GM12878 (cell line): ENCODE data around the gene FAM53B. TPM values are rescaled to one million over a fixed set of nuclear protein-coding genes. Genes with fewer than 3 reads are reported as not detected.

Experiments used
- BCL11A ChIP-seq: IDR thresholded peaks from 2 replicates; pipeline ENCODE4 v1.6.1; 2011; ENCODE audit warnings: low read depth, low read length
- BCLAF1 ChIP-seq: fragments of 450-650 bp; IDR thresholded peaks from 2 replicates; pipeline ENCODE4 v1.6.1; 2017; ENCODE audit warnings: antibody characterized with exemption, mild to moderate bottlenecking, moderate library complexity
- BMI1 ChIP-seq: fragments of 450-650 bp; IDR thresholded peaks from 2 replicates; pipeline ENCODE4 v1.6.1; 2016; ENCODE audit warnings: mild to moderate bottlenecking, moderate library complexity, borderline replicate concordance
- CTCF ChIP-seq, 3 experiments: IDR thresholded peaks in 2 of 3; conservative IDR thresholded peaks in 1 of 3; 2 replicates each; pipeline ENCODE4 v1.5.1; 2011; ENCODE audit warnings: low read depth in 3 of 3, low read length in 3 of 3, mild to moderate bottlenecking in 3 of 3, control low read depth in 2 of 3, moderate library complexity in 2 of 3, inconsistent platforms in 1 of 3, mixed read lengths in 1 of 3; ENCODE audit not compliant: control insufficient read depth in 2 of 3, insufficient read depth in 1 of 3; ENCODE audit errors: extremely low read depth in 1 of 3
- FOXK2 ChIP-seq: fragments of 450-650 bp; IDR thresholded peaks from 2 replicates; pipeline ENCODE4 v1.6.1; 2017; ENCODE audit warnings: mild to moderate bottlenecking, moderate library complexity
- MXI1 ChIP-seq: fragments of 150-350 bp; IDR thresholded peaks from 2 replicates; pipeline ENCODE4 v1.6.1; 2011; ENCODE audit warnings: low read depth, mild to moderate bottlenecking, inconsistent platforms, low read length, improper control_type of control experiment
- NRF1 ChIP-seq: conservative IDR thresholded peaks from 2 replicates; pipeline ENCODE4 v1.6.1; 2011; ENCODE audit warnings: mild to moderate bottlenecking, low read depth, low read length, improper control_type of control experiment
- POLR2A ChIP-seq: IDR thresholded peaks from 2 replicates; pipeline ENCODE4 v1.6.1; 2011; ENCODE audit warnings: low read depth, mild to moderate bottlenecking, low read length
- RAD21 ChIP-seq: IDR thresholded peaks from 2 replicates; pipeline ENCODE4 v1.6.1; 2011; ENCODE audit warnings: mild to moderate bottlenecking, low read depth, low read length, moderate library complexity; ENCODE audit not compliant: insufficient read depth
- RUNX3 ChIP-seq: IDR thresholded peaks from 2 replicates; pipeline ENCODE4 v1.6.1; 2012; ENCODE audit warnings: low read length, inconsistent platforms
- SREBF2 ChIP-seq: IDR thresholded peaks from 2 replicates; pipeline ENCODE4 v1.6.1; 2012; ENCODE audit warnings: mild to moderate bottlenecking, low read length
- STAT1 ChIP-seq: fragments of 450-650 bp; conservative IDR thresholded peaks from 2 replicates; pipeline ENCODE4 v1.6.1; 2014; ENCODE audit warnings: antibody characterized with exemption, mild to moderate bottlenecking
- TCF7 ChIP-seq: IDR thresholded peaks from 2 replicates; pipeline ENCODE4 v1.6.1; 2014; ENCODE audit warnings: antibody characterized with exemption, borderline replicate concordance
- WRNIP1 ChIP-seq: IDR thresholded peaks from 2 replicates; pipeline ENCODE4 v1.6.1; 2011; ENCODE audit warnings: low read depth, low read length, improper control_type of control experiment, borderline replicate concordance
- polyA plus RNA-seq, 11 experiments: library from polyadenylated mRNA; depleted of rRNA in 4 of 11; unstranded in 6 of 11; stranded (reverse) in 5 of 11; fragments of >200 nt; fragmentation: Nextera tagmentation in 4 of 11; fragmentation: Illumina TruSeq in 1 of 11; extraction: Ambion mirVana in 4 of 11; extraction: Trizol in 1 of 11; gene quantifications; 1 replicate in 1 of 11; 2 replicates in 10 of 11; pipeline versions ENCODE4 v1.2.1 to v1.2.3, GENCODE V29; 2011 to 2016; ENCODE audit warnings: inconsistent platforms in 2 of 11, missing spikeins in 2 of 11, low read depth in 1 of 11
- total RNA-seq, 4 experiments: library from RNA; depleted of rRNA in 3 of 4; stranded (reverse); fragments of >200 nt in 3 of 4; fragmentation: Illumina TruSeq in 1 of 4; extraction: Trizol in 1 of 4; gene quantifications; 2 replicates each; pipeline versions ENCODE4 v1.2.1 to v1.2.3, GENCODE V29; 2013 to 2021
- TF ChIP-seq, protein P1 (sequence below): IDR thresholded peaks from 2 replicates; pipeline ENCODE4 v1.6.1; 2012; ENCODE audit warnings: improper control_type of control experiment, low read depth, low read length; ENCODE audit not compliant: insufficient replicate concordance
- TF ChIP-seq, protein P2 (sequence below): IDR thresholded peaks from 2 replicates; pipeline ENCODE4 v1.6.1; 2011; ENCODE audit warnings: mild to moderate bottlenecking, low read depth, low read length, moderate library complexity; ENCODE audit not compliant: insufficient replicate concordance
- TF ChIP-seq, protein P3 (sequence below): IDR thresholded peaks from 2 replicates; pipeline ENCODE4 v1.6.1; 2012; ENCODE audit warnings: low read length, inconsistent platforms

The FAM53B gene
- total and polyA plus RNA-seq, 10 of the 15 experiments (the other 5 are each of a cell fraction or from before 2014, with no cell fraction given), result 0.05 to 26.3 (median 8.1) TPM

- TF ChIP-seq, protein P1, sequence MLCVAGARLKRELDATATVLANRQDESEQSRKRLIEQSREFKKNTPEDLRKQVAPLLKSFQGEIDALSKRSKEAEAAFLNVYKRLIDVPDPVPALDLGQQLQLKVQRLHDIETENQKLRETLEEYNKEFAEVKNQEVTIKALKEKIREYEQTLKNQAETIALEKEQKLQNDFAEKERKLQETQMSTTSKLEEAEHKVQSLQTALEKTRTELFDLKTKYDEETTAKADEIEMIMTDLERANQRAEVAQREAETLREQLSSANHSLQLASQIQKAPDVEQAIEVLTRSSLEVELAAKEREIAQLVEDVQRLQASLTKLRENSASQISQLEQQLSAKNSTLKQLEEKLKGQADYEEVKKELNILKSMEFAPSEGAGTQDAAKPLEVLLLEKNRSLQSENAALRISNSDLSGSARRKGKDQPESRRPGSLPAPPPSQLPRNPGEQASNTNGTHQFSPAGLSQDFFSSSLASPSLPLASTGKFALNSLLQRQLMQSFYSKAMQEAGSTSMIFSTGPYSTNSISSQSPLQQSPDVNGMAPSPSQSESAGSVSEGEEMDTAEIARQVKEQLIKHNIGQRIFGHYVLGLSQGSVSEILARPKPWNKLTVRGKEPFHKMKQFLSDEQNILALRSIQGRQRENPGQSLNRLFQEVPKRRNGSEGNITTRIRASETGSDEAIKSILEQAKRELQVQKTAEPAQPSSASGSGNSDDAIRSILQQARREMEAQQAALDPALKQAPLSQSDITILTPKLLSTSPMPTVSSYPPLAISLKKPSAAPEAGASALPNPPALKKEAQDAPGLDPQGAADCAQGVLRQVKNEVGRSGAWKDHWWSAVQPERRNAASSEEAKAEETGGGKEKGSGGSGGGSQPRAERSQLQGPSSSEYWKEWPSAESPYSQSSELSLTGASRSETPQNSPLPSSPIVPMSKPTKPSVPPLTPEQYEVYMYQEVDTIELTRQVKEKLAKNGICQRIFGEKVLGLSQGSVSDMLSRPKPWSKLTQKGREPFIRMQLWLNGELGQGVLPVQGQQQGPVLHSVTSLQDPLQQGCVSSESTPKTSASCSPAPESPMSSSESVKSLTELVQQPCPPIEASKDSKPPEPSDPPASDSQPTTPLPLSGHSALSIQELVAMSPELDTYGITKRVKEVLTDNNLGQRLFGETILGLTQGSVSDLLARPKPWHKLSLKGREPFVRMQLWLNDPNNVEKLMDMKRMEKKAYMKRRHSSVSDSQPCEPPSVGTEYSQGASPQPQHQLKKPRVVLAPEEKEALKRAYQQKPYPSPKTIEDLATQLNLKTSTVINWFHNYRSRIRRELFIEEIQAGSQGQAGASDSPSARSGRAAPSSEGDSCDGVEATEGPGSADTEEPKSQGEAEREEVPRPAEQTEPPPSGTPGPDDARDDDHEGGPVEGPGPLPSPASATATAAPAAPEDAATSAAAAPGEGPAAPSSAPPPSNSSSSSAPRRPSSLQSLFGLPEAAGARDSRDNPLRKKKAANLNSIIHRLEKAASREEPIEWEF, result no peak
- TF ChIP-seq RAD21 (peak; percentile 31; the same call in 1 of the 2 replicates), BCL11A (peak; percentile 93), STAT1 (no peak), SREBF2 (no peak), BCLAF1 (no peak), NRF1 (no peak), CTCF (IDR thresholded peaks at IDR 0.05 in 2 of 3, conservative IDR thresholded peaks at IDR 0.05 in 1 of 3; ENCODE audit: control insufficient read depth in 2 of 3, extremely low read depth in 1 of 3, insufficient read depth in 1 of 3, low read depth in 3 of 3, low read length in 3 of 3) (no peak), POLR2A (no peak), WRNIP1 (no peak), FOXK2 (no peak), TCF7 (no peak; the same call in 1 of the 2 replicates), RUNX3 (peak; percentile 96), MXI1 (peak; percentile 89), BMI1 (peak; percentile 54; the same call in 1 of the 2 replicates)
- TF ChIP-seq, protein P2, sequence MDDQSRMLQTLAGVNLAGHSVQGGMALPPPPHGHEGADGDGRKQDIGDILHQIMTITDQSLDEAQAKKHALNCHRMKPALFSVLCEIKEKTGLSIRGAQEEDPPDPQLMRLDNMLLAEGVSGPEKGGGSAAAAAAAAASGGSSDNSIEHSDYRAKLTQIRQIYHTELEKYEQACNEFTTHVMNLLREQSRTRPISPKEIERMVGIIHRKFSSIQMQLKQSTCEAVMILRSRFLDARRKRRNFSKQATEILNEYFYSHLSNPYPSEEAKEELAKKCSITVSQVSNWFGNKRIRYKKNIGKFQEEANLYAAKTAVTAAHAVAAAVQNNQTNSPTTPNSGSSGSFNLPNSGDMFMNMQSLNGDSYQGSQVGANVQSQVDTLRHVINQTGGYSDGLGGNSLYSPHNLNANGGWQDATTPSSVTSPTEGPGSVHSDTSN, result peak; percentile 62
- TF ChIP-seq, protein P3, sequence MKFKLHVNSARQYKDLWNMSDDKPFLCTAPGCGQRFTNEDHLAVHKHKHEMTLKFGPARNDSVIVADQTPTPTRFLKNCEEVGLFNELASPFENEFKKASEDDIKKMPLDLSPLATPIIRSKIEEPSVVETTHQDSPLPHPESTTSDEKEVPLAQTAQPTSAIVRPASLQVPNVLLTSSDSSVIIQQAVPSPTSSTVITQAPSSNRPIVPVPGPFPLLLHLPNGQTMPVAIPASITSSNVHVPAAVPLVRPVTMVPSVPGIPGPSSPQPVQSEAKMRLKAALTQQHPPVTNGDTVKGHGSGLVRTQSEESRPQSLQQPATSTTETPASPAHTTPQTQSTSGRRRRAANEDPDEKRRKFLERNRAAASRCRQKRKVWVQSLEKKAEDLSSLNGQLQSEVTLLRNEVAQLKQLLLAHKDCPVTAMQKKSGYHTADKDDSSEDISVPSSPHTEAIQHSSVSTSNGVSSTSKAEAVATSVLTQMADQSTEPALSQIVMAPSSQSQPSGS, result peak; percentile 86
Measured at GRCh38 chr10:124688889-124689670, 55.1 kb downstream of the FAM53B start (continued).
